Neural cell (in vitro differentiated cells): Measurements from ENCODE around the gene EIF4G3.

Experiments used
- EP300 ChIP-seq: fragments of 450-650 bp; conservative IDR thresholded peaks from 2 replicates; pipeline ENCODE4 v1.6.1; 2014; ENCODE audit warnings: antibody characterized with exemption, mild to moderate bottlenecking, moderate library complexity; ENCODE audit not compliant: poor library complexity, severe bottlenecking
- EZH2 ChIP-seq: fragments of 200-600, 300-800 bp; shearing (Covaris generic), sonication (generic); IDR thresholded peaks from 2 replicates; pipeline ENCODE4 v1.6.1; 2014; ENCODE audit warnings: antibody characterized with exemption, low read length, borderline replicate concordance, mild to moderate bottlenecking; ENCODE audit not compliant: insufficient read depth, poor library complexity, severe bottlenecking
- POLR2AphosphoS5 ChIP-seq: IDR thresholded peaks from 2 replicates; pipeline ENCODE4 v1.6.1; 2012
- SMC3 ChIP-seq: fragments of 450-650 bp; conservative IDR thresholded peaks from 2 replicates; pipeline ENCODE4 v1.6.1; 2014; ENCODE audit warnings: antibody characterized with exemption, mild to moderate bottlenecking, moderate library complexity; ENCODE audit not compliant: poor library complexity
- TAF1 ChIP-seq: IDR thresholded peaks from 2 replicates; pipeline ENCODE4 v1.6.1; 2012; ENCODE audit warnings: low read depth
- TF ChIP-seq, protein P1 (sequence below): fragments of 450-650 bp; IDR thresholded peaks from 2 replicates; pipeline ENCODE4 v1.5.1; 2014; ENCODE audit warnings: antibody characterized with exemption, mild to moderate bottlenecking, moderate library complexity; ENCODE audit not compliant: poor library complexity, severe bottlenecking

DNA sequence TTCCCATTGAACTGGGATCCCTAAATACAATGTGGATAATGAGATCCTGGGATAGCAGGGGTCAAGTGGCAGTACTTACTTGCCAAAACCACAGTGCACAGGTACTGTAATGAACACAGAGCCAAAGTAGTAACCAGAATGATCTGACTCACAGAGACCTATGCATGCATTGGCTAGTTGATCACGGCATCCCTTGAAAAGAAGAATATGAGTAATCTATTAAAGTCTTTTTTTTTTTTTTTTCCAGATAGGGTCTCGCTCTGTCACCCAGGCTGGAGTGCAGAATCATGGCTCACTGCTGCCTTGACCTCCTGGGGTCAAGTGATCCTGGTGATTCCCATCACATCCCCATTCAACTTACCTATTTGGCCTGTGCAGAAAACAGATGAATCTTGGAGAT is 29.4 kb upstream of the EIF4G3 start:
- TF ChIP-seq EP300 (no peak), POLR2AphosphoS5 (no peak), EZH2 (no peak), SMC3 (no peak), TAF1 (no peak)
- TF ChIP-seq, protein P1, sequence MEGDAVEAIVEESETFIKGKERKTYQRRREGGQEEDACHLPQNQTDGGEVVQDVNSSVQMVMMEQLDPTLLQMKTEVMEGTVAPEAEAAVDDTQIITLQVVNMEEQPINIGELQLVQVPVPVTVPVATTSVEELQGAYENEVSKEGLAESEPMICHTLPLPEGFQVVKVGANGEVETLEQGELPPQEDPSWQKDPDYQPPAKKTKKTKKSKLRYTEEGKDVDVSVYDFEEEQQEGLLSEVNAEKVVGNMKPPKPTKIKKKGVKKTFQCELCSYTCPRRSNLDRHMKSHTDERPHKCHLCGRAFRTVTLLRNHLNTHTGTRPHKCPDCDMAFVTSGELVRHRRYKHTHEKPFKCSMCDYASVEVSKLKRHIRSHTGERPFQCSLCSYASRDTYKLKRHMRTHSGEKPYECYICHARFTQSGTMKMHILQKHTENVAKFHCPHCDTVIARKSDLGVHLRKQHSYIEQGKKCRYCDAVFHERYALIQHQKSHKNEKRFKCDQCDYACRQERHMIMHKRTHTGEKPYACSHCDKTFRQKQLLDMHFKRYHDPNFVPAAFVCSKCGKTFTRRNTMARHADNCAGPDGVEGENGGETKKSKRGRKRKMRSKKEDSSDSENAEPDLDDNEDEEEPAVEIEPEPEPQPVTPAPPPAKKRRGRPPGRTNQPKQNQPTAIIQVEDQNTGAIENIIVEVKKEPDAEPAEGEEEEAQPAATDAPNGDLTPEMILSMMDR: no peak
